Stimulated activated CD4-positive, alpha-beta T cell treated with anti-CD3 and anti-CD28 coated beads, Interleukin-12 subunit alpha, Interleukin-12 subunit beta, amount 100 ng/mL, for 24 hours (primary cell): ENCODE data around the gene PDK4.

ENCODE experiments used
- DNase-seq, 2 experiments: peaks; one replicate each; pipeline ENCODE4 v3.0.0-alpha.2; 2020; ENCODE audit warnings: low read depth in 2 of 2

PDK4 gene

GRCh38 chr7:95596198-95597063, at the start of gene PDK4:
Gene PDK4 (minus strand): TSS chr7:95596516. CDS start chr7:95596293, 223 bp downstream.
- DNase-seq: no peak

DNA sequence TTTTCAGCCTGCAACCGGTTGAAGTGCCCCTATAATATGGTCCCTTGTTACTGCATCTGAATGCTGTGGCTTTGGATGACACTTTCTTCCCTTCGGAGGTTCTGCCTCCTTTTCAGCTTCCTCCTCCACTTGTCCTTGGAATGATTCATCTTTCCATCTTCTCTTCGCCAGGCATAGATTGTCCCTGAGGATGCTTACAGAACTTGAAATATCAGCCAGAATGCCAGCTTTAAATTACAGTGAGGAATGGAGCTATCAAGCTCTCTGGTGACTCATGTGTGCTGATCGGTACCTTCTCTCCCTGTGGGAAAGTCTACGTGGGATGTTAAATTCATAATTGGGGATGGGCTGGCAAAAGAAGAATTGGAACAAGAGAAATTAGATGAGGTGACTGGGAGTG, 45.9 kb upstream of the PDK4 start:
- no peak for DNase-seq

DNA sequence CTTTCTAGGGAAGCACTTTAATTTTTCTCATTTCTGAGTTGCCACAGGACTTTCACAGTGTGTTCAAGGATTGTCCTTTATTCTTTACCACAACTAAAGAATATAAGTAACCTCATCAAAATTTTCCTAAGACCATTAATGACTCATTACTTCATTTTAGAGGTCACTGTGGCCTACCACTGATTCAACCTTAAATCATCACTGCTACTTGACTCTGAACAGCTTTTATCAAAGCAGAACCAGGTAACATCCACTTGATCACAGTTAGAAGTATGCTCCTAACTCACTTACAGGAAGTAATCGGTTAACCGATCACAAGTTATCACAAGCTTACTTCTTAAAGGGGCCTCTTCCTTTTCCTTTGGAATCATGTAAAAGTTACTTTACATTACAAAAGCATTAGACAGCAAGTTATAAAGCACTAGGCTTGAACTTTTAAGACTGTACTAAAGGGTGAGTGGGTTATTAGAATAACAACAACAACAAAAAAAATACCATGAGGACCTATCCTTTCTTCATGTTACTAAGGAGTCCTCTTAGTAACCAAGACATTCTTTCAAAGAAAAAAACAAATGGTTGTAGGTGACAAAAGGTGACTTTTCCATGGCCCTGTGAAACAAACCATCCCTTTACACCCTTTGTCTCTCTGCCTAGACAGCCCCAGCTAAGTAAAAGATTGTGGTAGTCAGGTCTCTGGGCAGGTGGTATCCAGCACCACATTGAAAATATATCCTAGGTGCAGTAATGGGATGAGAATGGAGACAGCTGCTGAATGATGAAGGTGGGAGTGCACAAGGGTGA, 40.0 kb upstream of the PDK4 start:
- DNase-seq: no peak

- no peak for DNase-seq
These were observed 36.3 kb upstream of the PDK4 start for GRCh38 chr7:95632609-95633008.

DNA sequence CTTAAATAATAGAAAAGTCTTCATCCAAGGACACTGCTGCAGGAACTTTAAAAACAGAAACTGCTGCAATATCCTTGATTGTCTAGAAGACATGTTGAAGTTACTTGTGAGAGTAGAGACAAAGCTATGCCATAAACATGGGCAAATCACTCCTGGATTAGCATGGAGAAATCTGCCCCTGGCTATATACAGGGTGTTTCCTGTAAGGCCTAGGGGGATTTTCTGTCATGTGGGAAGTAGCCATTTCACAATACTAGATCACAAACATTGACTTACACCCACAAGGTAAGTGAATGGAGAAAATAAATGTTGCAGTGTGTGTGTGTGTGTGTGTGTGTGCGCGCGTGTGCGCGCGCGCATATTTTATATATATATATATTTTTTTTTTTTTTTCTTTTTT, 35.2 kb upstream of the PDK4 start:
- no peak for DNase-seq

- no peak for DNase-seq
These were observed 34.6 kb upstream of the PDK4 start for GRCh38 chr7:95630702-95631458.

- no peak for DNase-seq
These were observed 32.6 kb upstream of the PDK4 start for GRCh38 chr7:95628831-95629439.

DNA sequence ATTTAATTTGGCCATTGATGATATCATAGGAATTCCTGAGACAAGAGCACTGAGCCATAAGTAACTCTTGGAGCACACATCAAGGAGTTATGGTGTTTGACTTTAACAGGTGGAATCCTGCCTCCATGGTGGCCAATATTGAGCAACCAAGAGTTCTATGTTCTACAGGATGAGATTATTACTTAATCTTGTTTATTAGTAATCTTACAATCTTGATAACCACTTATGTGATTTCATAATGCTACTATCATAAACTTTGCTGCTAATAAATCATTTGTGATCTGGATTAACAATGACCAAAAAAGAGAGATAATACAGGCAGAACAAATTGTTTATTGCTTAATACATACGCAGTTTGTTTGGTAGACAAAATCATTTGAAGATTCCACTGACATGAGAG, 27.5 kb upstream of the PDK4 start:
- DNase-seq: no peak

DNA sequence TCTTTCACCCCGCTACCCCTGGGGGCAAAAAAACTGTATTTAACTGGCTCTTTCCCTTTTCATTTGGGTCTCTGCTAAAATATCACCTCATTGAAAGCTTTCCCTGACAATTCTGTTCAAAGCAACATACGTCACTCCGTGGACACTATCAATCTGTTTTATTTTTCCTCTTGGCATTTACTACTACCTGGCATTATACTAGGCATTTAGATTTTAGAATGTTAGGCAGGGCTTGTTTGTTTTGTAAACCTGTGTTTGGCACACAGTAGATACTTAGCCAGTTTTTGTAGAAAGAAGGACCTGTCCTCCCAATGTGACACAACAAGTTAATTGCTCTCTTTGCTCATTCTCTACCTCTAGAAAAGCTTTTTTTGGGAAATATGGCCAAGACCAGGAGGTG, 26.5 kb upstream of the PDK4 start:
- DNase-seq: no peak

- no peak for DNase-seq
These were observed 25.8 kb upstream of the PDK4 start for GRCh38 chr7:95622001-95622549.

DNA sequence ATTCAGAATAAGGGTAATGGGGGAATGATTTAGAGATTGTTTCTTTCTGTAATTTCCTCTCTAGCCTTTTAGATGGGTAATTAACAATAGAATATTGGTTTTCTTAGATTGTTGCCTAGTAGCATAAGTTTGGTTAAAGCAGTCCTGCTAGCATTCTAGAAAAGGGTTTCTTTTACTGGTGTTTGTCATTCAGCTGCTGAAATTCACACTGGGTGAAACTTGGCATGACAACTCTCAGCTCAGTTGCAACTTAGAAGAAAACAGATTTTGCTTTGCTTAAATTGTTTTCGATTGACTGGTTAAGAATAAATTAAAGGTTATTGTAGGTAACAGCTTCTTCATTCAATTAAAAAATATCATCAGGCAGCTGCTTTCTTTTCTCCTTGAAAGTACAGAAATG, 25.1 kb upstream of the PDK4 start:
- no peak for DNase-seq

- no peak for DNase-seq
These were observed 24.3 kb upstream of the PDK4 start for GRCh38 chr7:95620631-95621030.

- no peak for DNase-seq
These were observed 23.6 kb upstream of the PDK4 start for GRCh38 chr7:95619921-95620320.

- no peak for DNase-seq
These were observed 23.2 kb upstream of the PDK4 start for GRCh38 chr7:95619517-95619916.

GRCh38 chr7:95614442-95614940, 18.2 kb upstream of the PDK4 start:
- DNase-seq: no peak

DNA sequence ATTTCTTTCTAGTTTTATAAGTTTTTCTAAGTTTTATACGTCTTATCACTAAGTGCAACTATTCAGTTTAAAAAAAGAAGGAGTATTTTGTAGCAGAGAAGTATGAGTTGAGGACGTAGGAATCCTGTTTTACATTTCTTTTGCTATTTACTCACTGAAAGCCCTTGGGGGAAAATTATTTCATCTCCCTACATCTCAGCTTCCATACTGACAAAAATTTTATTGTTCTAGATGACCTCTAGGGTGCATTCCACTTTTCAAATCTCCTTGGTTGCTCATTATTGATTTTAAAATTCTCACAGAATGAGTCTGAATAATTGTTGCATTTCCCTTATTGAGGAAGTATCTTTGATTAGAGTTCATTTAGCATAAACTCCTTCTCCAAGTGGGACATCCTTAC, 14.9 kb upstream of the PDK4 start:
- DNase-seq: no peak

GRCh38 chr7:95609277-95609971, 13.1 kb upstream of the PDK4 start:
- DNase-seq: no peak

GRCh38 chr7:95608359-95609173, 12.2 kb upstream of the PDK4 start:
- no peak for DNase-seq

DNA sequence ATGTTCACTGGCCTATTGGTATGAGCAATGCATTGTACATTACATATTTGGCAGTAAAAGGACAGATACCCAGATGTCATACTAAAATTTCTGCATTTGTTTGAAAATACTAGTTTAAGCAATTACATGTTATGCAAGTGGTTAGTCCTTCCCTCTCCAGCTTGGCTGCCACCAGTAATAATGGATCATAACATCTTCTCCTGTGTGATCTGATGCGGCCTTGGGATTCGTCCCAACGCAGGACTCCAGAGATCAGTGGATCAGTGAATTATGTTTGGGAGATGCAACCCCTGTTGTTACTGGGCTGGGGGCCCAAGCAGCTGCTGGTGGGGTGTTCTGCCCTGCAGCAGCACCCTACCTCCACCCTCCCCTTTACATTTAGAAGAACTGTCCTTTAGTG, 11.2 kb upstream of the PDK4 start:
- no peak for DNase-seq

GRCh38 chr7:95605275-95605674, 9.0 kb upstream of the PDK4 start:
- DNase-seq: no peak
